Heart left ventricle (tissue), 13 donors: ENCODE measurements around the gene STEAP3.

Experiments
- POLR2A ChIP-seq, 2 donors: fragments of 450-650 bp; IDR thresholded peaks; one replicate each; pipeline ENCODE4 v1.6.1; 2017; ENCODE audit warnings: antibody characterized with exemption in 2 of 2, mild to moderate bottlenecking in 2 of 2, moderate library complexity in 2 of 2
- TF ChIP-seq, protein P1 (sequence below), 12 donors: fragments of 200-600 bp; sonication (generic) in 4 of 12; IDR thresholded peaks; one replicate each; pipeline versions ENCODE4 v1.5.0 to v1.8.0; 2018 to 2022; ENCODE audit warnings: antibody characterized with exemption in 12 of 12, mild to moderate bottlenecking in 5 of 12
- donor health status: ischemic (EF 13 %, LVEDD 7.1; RV severe dilation, severe dysfunction).
- donor health status: DM: no; HTN: yes; CAD: no.
- donor health status: DM: no; HTN: no; CAD: no.
- donor health status: ischemic (EF 25% LVEDD 6.9; RV normal size, moderate dysfunction).
- donor health status: ischemic (EF 25% LVEDD 5.7; RV mildly dilated, moderate dysfunction).
- donor health status: ischemic (EF 35%, LVEDD 5.7; RV mildly dilated, moderate dysfunction).
- donor health status: nonischemic (EF 11% LVEDD 7.7; RV severe dilation, severe dysfunction).
- donor health status: DM: yes; HTN: yes; CAD: no.
- donor health status: PGD.
- donor health status: ischemic (EF 29% LVEDD 5.4; RV normal size, mild dysfunction).
- donor health status: nonischemic (EF 23%, LVEDD 6.1; RV moderate dilation, normal function).

DNA sequence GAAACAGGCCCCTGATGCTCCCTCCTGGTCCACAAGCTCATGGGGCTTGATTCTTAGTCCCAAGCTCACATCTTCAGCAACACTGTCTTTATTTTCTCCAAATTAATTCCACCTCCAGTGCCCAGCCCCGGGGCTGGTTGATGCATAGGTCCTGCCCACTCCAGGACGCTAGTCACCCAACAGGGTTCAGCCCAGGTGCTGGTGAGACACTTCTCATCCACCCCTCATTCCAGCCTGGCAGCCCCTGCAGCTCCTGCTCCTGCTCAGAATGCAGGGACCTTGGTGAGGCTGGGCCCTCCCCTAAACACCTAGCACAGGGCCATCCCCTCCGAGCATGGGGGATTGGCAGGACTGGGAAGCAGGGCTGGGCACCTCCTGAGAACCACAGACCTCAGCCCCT is 25.7 kb downstream of the STEAP3 start:
- TF ChIP-seq, protein P1, sequence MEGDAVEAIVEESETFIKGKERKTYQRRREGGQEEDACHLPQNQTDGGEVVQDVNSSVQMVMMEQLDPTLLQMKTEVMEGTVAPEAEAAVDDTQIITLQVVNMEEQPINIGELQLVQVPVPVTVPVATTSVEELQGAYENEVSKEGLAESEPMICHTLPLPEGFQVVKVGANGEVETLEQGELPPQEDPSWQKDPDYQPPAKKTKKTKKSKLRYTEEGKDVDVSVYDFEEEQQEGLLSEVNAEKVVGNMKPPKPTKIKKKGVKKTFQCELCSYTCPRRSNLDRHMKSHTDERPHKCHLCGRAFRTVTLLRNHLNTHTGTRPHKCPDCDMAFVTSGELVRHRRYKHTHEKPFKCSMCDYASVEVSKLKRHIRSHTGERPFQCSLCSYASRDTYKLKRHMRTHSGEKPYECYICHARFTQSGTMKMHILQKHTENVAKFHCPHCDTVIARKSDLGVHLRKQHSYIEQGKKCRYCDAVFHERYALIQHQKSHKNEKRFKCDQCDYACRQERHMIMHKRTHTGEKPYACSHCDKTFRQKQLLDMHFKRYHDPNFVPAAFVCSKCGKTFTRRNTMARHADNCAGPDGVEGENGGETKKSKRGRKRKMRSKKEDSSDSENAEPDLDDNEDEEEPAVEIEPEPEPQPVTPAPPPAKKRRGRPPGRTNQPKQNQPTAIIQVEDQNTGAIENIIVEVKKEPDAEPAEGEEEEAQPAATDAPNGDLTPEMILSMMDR (IDR thresholded peaks at IDR 0.05), result no peak
- TF ChIP-seq POLR2A (IDR thresholded peaks at IDR 0.05), result no peak
